Stomach smooth muscle (tissue), 2 donors: Measurements from ENCODE around the gene CYP3A7.
"Not testable (repeated sequence)": the region's sequence is repeated elsewhere in the genome, so short reads cannot be mapped to it uniquely, and the experiment has no call there.

ENCODE experiments used
- H3K27ac ChIP-seq: one replicate; pipeline ENCODE4 v1.7.0; 2013; ENCODE audit warnings: mild to moderate bottlenecking, low read length, inconsistent platforms
- H3K27me3 ChIP-seq, 2 donors: one replicate each; pipeline ENCODE4 v1.7.0; 2013; ENCODE audit warnings: low read length in 2 of 2; ENCODE audit not compliant: insufficient read depth in 2 of 2, control insufficient read depth in 1 of 2
- H3K36me3 ChIP-seq, 2 donors: one replicate each; pipeline ENCODE4 v1.7.0; 2013; ENCODE audit warnings: low read length in 2 of 2; ENCODE audit not compliant: control insufficient read depth in 2 of 2, insufficient read depth in 2 of 2
- H3K4me1 ChIP-seq: one replicate; pipeline ENCODE4 v1.7.0; 2013; ENCODE audit warnings: low read length; ENCODE audit not compliant: control insufficient read depth, insufficient read depth
- H3K4me3 ChIP-seq, 2 donors: one replicate each; pipeline ENCODE4 v1.7.0; 2013; ENCODE audit warnings: low read length in 2 of 2
- H3K9ac ChIP-seq, 2 donors: one replicate each; pipeline ENCODE4 v1.7.0; 2013; ENCODE audit warnings: low read length in 2 of 2, mild to moderate bottlenecking in 1 of 2
- H3K9me3 ChIP-seq, 2 donors: one replicate each; pipeline ENCODE4 v1.7.0; 2013; ENCODE audit warnings: low read length in 2 of 2; ENCODE audit not compliant: control insufficient read depth in 2 of 2
- donor health status: healthy.
- donor health status: Pancreatic carcinoma.

The CYP3A7 gene

GRCh38 chr7:99766484-99767099 lies 31.6 kb upstream of the CYP3A7 start:
- H3K27ac ChIP-seq: no peak overlapping the region
- no peak overlapping the region for H3K9ac ChIP-seq
- no peak overlapping the region for H3K4me3 ChIP-seq
- H3K36me3 ChIP-seq: no peaks in the 10 kb centered on the region
- H3K4me1 ChIP-seq: no peaks in the 10 kb centered on the region
- no peaks in the 10 kb centered on the region for H3K9me3 ChIP-seq
- no peaks in the 10 kb centered on the region for H3K27me3 ChIP-seq

GRCh38 chr7:99764478-99764877 lies 29.5 kb upstream of the CYP3A7 start:
- H3K36me3 ChIP-seq: no peaks in the 10 kb centered on the region
- no peaks in the 10 kb centered on the region for H3K4me1 ChIP-seq
- H3K27ac ChIP-seq: no peak overlapping the region
- H3K9ac ChIP-seq: no peak overlapping the region
- no peaks in the 10 kb centered on the region for H3K9me3 ChIP-seq
- no peak overlapping the region for H3K4me3 ChIP-seq
- no peaks in the 10 kb centered on the region for H3K27me3 ChIP-seq

GRCh38 chr7:99762680-99763327 lies 27.8 kb upstream of the CYP3A7 start:
- H3K4me1 ChIP-seq: no peaks in the 10 kb centered on the region

GRCh38 chr7:99755085-99755484 lies 20.1 kb upstream of the CYP3A7 start:
- H3K36me3 ChIP-seq: no peaks in the 10 kb centered on the region
- no peak overlapping the region for H3K4me3 ChIP-seq
- H3K9ac ChIP-seq: no peak overlapping the region
- H3K27ac ChIP-seq: no peak overlapping the region
- H3K9me3 ChIP-seq: no peaks in the 10 kb centered on the region
- no peaks in the 10 kb centered on the region for H3K27me3 ChIP-seq
- H3K4me1 ChIP-seq: no peaks in the 10 kb centered on the region

More at GRCh38 chr7:99762680-99763327, 27.8 kb upstream of the CYP3A7 start:
- Histone ChIP-seq H3K9me3 (no peaks in the 10 kb centered on the region), H3K36me3 (no peaks in the 10 kb centered on the region), H3K27ac (no peak overlapping the region), H3K27me3 (no peaks in the 10 kb centered on the region), H3K9ac (no peak overlapping the region), H3K4me3 (no peak overlapping the region)

GRCh38 chr7:99752356-99752755 lies 17.4 kb upstream of the CYP3A7 start:
- no peaks in the 10 kb centered on the region for H3K27me3 ChIP-seq
- H3K4me1 ChIP-seq: no peaks in the 10 kb centered on the region
- H3K36me3 ChIP-seq: no peaks in the 10 kb centered on the region
- no peak overlapping the region for H3K27ac ChIP-seq
- H3K9ac ChIP-seq: no peak overlapping the region
- no peak overlapping the region for H3K4me3 ChIP-seq
- no peaks in the 10 kb centered on the region for H3K9me3 ChIP-seq

- H3K4me3 ChIP-seq, H3K27me3 ChIP-seq, H3K4me1 ChIP-seq, H3K9ac ChIP-seq, H3K36me3 ChIP-seq, H3K9me3 ChIP-seq, H3K27ac ChIP-seq: not testable (repeated sequence)
These were observed 16.5 kb upstream of the CYP3A7 start for GRCh38 chr7:99751322-99752052.

GRCh38 chr7:99748846-99749579 lies 14.0 kb upstream of the CYP3A7 start:
- Histone ChIP-seq H3K9me3 (no peaks in the 10 kb centered on the region), H3K36me3 (no peaks in the 10 kb centered on the region), H3K27ac (no peak overlapping the region), H3K4me3 (no peak overlapping the region), H3K27me3 (no peaks in the 10 kb centered on the region), H3K9ac (no peak overlapping the region), H3K4me1 (no peaks in the 10 kb centered on the region)

GRCh38 chr7:99746915-99747314 lies 11.9 kb upstream of the CYP3A7 start:
- H3K4me1 ChIP-seq, H3K27ac ChIP-seq, H3K36me3 ChIP-seq, H3K27me3 ChIP-seq, H3K9me3 ChIP-seq, H3K4me3 ChIP-seq, H3K9ac ChIP-seq: not testable (repeated sequence)

- not testable (repeated sequence) for H3K4me1 ChIP-seq, H3K9ac ChIP-seq, H3K9me3 ChIP-seq, H3K36me3 ChIP-seq, H3K27ac ChIP-seq, H3K27me3 ChIP-seq, H3K4me3 ChIP-seq
These were observed 10.4 kb upstream of the CYP3A7 start for GRCh38 chr7:99745395-99745794.

GRCh38 chr7:99742737-99743394 lies 7.9 kb upstream of the CYP3A7 start:
- no peaks in the 10 kb centered on the region for H3K36me3 ChIP-seq
- no peaks in the 10 kb centered on the region for H3K9me3 ChIP-seq
- no peak overlapping the region for H3K27ac ChIP-seq
- no peak overlapping the region for H3K4me3 ChIP-seq
- no peak overlapping the region for H3K9ac ChIP-seq
- H3K4me1 ChIP-seq: no peaks in the 10 kb centered on the region
- no peaks in the 10 kb centered on the region for H3K27me3 ChIP-seq
